T-cell (primary cell): ENCODE measurements around the gene CETN3. TPM values are rescaled to one million over a fixed set of nuclear protein-coding genes. Genes with fewer than 3 reads are reported as not detected.

Experiments used
- ATAC-seq, 4 experiments: fragments of 200-7000 bp in 3 of 4; fragments of 150-1000 bp in 1 of 4; cut with Tn5 transposase; replicated peaks in 1 of 4; 1 replicate in 3 of 4; 2 replicates in 1 of 4; pipeline ENCODE4 v1.10.0; 2021; ENCODE audit warnings: moderate library complexity in 3 of 4, mild to moderate bottlenecking in 2 of 4, moderate number of reproducible peaks in 1 of 4
- CTCF ChIA-PET, 2 donors: fragments of 300-600 bp; sonication (Branson Sonifier 250); formaldehyde crosslinking; loops; one replicate each; lab custom pipeline; 2022; ENCODE audit warnings: antibody characterized with exemption in 2 of 2; lab: Charles Lee
- POLR2A ChIA-PET, 2 donors: fragments of 300-600 bp; sonication (Branson Sonifier 250); formaldehyde crosslinking; loops; one replicate each; lab custom pipeline; 2022; ENCODE audit warnings: antibody characterized with exemption in 2 of 2; lab: Charles Lee
- DNase-seq, 35 experiments: peaks; one replicate each; pipeline versions ENCODE4 v3.0.0 to v3.0.0-alpha.2; 2013 to 2023
- H3K27ac ChIP-seq: one replicate; pipeline ENCODE4 v1.5.1; 2013; ENCODE audit warnings: low read length
- H3K27me3 ChIP-seq, 2 experiments: replicated peaks in 1 of 2; 1 replicate in 1 of 2; 2 replicates in 1 of 2; pipeline versions ENCODE4 v1.6.1 to v1.7.0; 2013; ENCODE audit warnings: low read length in 1 of 2, mixed read lengths in 1 of 2; ENCODE audit not compliant: control insufficient read depth in 2 of 2, insufficient read depth in 2 of 2; ENCODE audit errors: extremely low read depth in 1 of 2
- H3K36me3 ChIP-seq, 2 donors: 1 replicate in 1 of 2; 2 replicates in 1 of 2; pipeline versions ENCODE4 v1.6.1 to v1.7.0; 2013; ENCODE audit warnings: low read length in 1 of 2; ENCODE audit not compliant: control insufficient read depth in 2 of 2, insufficient read depth in 1 of 2; ENCODE audit errors: extremely low read depth in 1 of 2
- H3K4me1 ChIP-seq, 2 experiments: 1 replicate in 1 of 2; 2 replicates in 1 of 2; pipeline versions ENCODE4 v1.6.1 to v1.7.0; 2013; ENCODE audit warnings: low read length in 2 of 2, mixed read lengths in 1 of 2; ENCODE audit not compliant: insufficient read depth in 2 of 2, control insufficient read depth in 1 of 2; ENCODE audit errors: extremely low read depth in 1 of 2
- H3K4me3 ChIP-seq, 2 donors: 1 replicate in 1 of 2; 2 replicates in 1 of 2; pipeline versions ENCODE4 v1.5.1 to v1.7.0; 2013; ENCODE audit warnings: mild to moderate bottlenecking in 2 of 2, low read length in 1 of 2, moderate library complexity in 1 of 2; ENCODE audit not compliant: control insufficient read depth in 1 of 2; ENCODE audit errors: extremely low read depth in 1 of 2
- H3K9me3 ChIP-seq: 2 replicates; pipeline ENCODE4 v1.7.0; 2013
- H3K27ac Mint-ChIP-seq, 2 donors: one replicate each; pipeline ENCODE4 v1.8.0; 2020 to 2021; ENCODE audit warnings: mild to moderate bottlenecking in 2 of 2, mixed read lengths in 2 of 2
- H3K27me3 Mint-ChIP-seq, 2 donors: one replicate each; pipeline ENCODE4 v1.8.0; 2021 to 2022; ENCODE audit warnings: mixed read lengths in 2 of 2
- H3K36me3 Mint-ChIP-seq: one replicate; pipeline ENCODE4 v1.8.0; 2021; ENCODE audit warnings: mixed read lengths
- H3K4me1 Mint-ChIP-seq, 3 donors: one replicate each; pipeline ENCODE4 v1.8.0; 2020 to 2022; ENCODE audit warnings: mixed read lengths in 3 of 3, mild to moderate bottlenecking in 1 of 3
- H3K4me3 Mint-ChIP-seq, 3 donors: one replicate each; pipeline ENCODE4 v1.8.0; 2020 to 2022; ENCODE audit warnings: mild to moderate bottlenecking in 3 of 3, mixed read lengths in 3 of 3, moderate library complexity in 3 of 3
- H3K9me3 Mint-ChIP-seq, 3 donors: one replicate each; pipeline ENCODE4 v1.8.0; 2020 to 2022; ENCODE audit warnings: mixed read lengths in 3 of 3
- WGBS: methylation state at CpG from one replicate; pipeline ENCODE4 v1.1.5; 2013; ENCODE audit warnings: missing lambda C conversion rate; ENCODE audit not compliant: insufficient coverage; 5-methylcytosine and 5-hydroxymethylcytosine counted together
- total RNA-seq, 35 experiments: library from RNA in 6 of 35; stranded (reverse) in 6 of 35; fragments of 120-200 nt in 1 of 35; gene quantifications; one replicate each; pipeline versions ENCODE4 v1.2.1 to v1.2.4 and lab custom pipeline; 2013 to 2026

The CETN3 gene
- total RNA-seq, 5 donors from 2014 or later (not counting 1 experiment from before 2014, with no cell fraction given) = 6.9 to 17.6 (median 15.8) TPM

DNA sequence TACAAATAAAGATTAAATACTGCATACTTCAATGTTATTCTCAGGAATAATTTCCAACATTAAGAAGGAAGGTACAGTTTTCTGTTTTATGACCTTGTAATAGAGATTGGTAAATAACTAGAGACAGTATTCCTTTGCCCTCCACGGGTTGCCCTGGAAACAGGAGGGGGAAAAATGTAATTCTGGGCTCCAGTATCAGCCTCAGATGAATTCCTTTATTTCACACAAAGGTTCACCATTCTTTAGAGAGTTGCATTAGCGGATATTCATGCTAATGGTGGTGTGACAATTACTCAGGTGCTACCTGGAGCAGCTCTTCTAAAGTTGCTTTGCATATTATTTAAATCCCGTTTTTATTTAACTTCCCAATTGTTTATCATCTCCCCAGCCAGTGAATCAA is 42.6 kb downstream of the CETN3 start:
- Histone ChIP-seq H3K4me1 (no peaks in the 10 kb centered on the region), H3K9me3 (no peaks in the 10 kb centered on the region), H3K36me3 (no peaks in the 10 kb centered on the region), H3K4me3 (no peak overlapping the region), H3K27me3 (peaks cover 0 to 10% of the 10 kb centered on the region in 2 experiments), H3K27ac (no peak overlapping the region)
- no CpG with 5 or more reads among the region's 3 CpGs for WGBS
- DNase-seq (no peak), ATAC-seq (no peak)
- ChIA-PET CTCF (no interaction called here), POLR2A (no interaction called here)
- Mint-ChIP-seq H3K4me3 (no peak overlapping the region), H3K4me1 (no peaks in the 10 kb centered on the region), H3K27ac (no peak overlapping the region), H3K27me3 (peaks cover 22 to 32% of the 10 kb centered on the region in 2 donors), H3K36me3 (no peaks in the 10 kb centered on the region), H3K9me3 (peaks cover 5 to 9% (median 9%) of the 10 kb centered on the region in 3 donors)

DNA sequence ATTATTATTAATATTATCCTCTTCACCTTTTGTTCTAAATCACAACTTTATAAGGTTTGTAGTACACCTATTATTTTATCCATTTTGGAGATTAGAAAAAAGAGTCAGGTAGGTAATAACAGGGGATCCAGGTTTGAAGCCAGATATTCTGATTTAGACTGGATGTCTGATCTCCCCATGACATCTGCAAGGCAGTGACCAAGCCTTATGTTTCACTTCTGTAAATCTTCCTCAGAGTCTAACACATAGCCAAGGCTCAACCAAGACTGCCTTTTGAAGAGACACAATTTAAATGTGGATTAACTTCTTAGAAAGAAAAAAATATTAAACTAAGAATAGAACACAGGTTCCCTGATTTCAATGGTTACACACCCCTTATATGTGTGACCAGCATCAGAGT is 44.2 kb downstream of the CETN3 start:
- no peak overlapping the region for H3K4me3 Mint-ChIP-seq
- no peaks in the 10 kb centered on the region for H3K36me3 Mint-ChIP-seq
- DNase-seq = no peak
- no peak overlapping the region for H3K27ac Mint-ChIP-seq
- no peaks in the 10 kb centered on the region for H3K36me3 ChIP-seq
- H3K4me1 Mint-ChIP-seq = no peaks in the 10 kb centered on the region
- ATAC-seq = no peak
- H3K9me3 Mint-ChIP-seq = peaks cover 0 to 3% (median 2%) of the 10 kb centered on the region in 3 donors
- no peaks in the 10 kb centered on the region for H3K4me1 ChIP-seq
- ChIA-PET CTCF (interaction anchor here in 1 of 2 donors (0.7 kb wide), 1 partner anchor 20 kb away, joined by 5 read pairs; no protein-coding TSS in a partner anchor), POLR2A (interaction anchor here in 1 of 2 donors (0.6 kb wide), 1 partner anchor 643 kb away, joined by 4 read pairs; no protein-coding TSS in a partner anchor)
- H3K4me3 ChIP-seq = no peak overlapping the region
- no peaks in the 10 kb centered on the region for H3K9me3 ChIP-seq
- peaks cover 0 to 4% of the 10 kb centered on the region in 2 experiments for H3K27me3 ChIP-seq
- H3K27me3 Mint-ChIP-seq = peaks cover 23 to 27% of the 10 kb centered on the region in 2 donors
- H3K27ac ChIP-seq = no peak overlapping the region

DNA sequence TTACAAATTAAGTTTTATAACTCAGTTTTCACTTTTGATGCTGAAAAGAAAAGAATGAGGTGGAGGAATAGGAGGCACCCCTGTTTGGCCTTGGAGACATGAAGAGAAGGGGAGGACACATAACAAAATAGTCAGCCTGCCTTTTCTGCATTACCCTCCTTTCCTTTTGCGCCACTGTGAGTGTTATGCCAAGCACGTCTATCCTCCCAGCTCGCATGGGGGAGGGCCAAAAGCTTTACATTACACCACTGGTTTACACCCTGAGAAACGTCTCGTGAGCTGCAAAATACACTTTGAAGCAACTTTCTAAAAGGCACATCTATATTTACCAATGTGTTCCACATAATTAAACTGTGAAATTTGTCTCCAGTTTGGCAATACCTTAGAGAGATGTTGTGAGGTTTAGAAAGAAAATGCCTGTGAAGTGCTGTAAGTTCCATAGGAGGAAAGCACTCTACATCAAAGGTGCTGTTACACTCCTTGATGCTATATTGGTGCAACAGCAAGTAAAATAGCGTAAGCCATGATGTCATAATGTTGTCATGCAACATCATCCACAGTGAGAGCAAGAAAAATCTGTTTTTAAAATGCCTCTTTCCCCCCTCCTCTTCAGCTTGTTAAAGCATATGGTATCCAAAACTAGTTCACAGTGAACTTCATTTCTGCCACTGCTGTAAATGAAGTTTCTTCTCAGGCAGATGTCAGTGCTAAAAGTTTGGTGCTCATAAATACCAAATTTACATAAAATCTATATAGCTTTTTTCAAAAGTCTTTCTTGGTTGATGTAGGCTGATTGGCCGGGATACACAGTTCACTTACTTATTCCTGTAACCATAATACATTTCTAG is 50.3 kb downstream of the CETN3 start:
- CTCF ChIA-PET = no interaction called here
- H3K36me3 Mint-ChIP-seq = no peaks in the 10 kb centered on the region

DNA sequence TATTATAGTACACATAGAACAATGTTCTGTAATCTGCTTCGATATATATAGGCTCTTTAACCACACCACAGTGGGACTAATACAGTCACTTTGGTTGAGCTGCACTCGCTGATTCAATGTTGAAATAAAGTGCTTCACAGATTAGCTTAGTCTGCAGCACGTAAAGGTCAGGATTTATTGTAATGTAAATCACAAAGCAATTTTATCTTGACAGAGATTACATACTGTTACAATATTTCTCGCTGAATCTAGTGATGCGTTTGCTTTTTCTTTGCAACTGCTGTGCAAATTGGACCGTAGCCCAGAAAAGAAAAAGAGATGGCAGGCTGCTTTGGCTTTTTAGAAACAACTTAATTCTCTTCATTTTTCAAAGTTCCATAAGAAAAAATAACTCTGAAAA is 52.9 kb downstream of the CETN3 start:
- H3K4me1 ChIP-seq = no peaks in the 10 kb centered on the region
- H3K27ac ChIP-seq = no peak overlapping the region
- DNase-seq (no peak), ATAC-seq (no peak)
- H3K36me3 Mint-ChIP-seq = no peaks in the 10 kb centered on the region
- no peak overlapping the region for H3K4me3 Mint-ChIP-seq
- H3K27me3 Mint-ChIP-seq = peaks cover 7 to 18% of the 10 kb centered on the region in 2 donors
- peaks cover 0 to 4% (median 0%) of the 10 kb centered on the region in 3 donors for H3K9me3 Mint-ChIP-seq
- 100% methylated on average over 1 of the region's 6 CpGs for whole genome bisulfite sequencing
- H3K4me1 Mint-ChIP-seq = no peaks in the 10 kb centered on the region
- no peak overlapping the region for H3K27ac Mint-ChIP-seq
- CTCF ChIA-PET = no interaction called here
- H3K27me3 ChIP-seq = no peaks in the 10 kb centered on the region
- H3K4me3 ChIP-seq = no peak overlapping the region
- POLR2A ChIA-PET = no interaction called here
- no peaks in the 10 kb centered on the region for H3K36me3 ChIP-seq
- no peaks in the 10 kb centered on the region for H3K9me3 ChIP-seq

More for the DNA sequence above, 50.3 kb downstream of the CETN3 start:
- H3K4me3 ChIP-seq = no peak overlapping the region
- Mint-ChIP-seq H3K4me3 (no peak overlapping the region), H3K4me1 (no peaks in the 10 kb centered on the region), H3K9me3 (peaks cover 0 to 4% (median 0%) of the 10 kb centered on the region in 3 donors), H3K27ac (no peak overlapping the region), H3K27me3 (peaks cover 14 to 27% of the 10 kb centered on the region in 2 donors)
- no peaks in the 10 kb centered on the region for H3K36me3 ChIP-seq
- DNase-seq (no peak), ATAC-seq (no peak)
- H3K27ac ChIP-seq = no peak overlapping the region
- POLR2A ChIA-PET = no interaction called here
- WGBS = 75% methylated on average over 4 of the region's 7 CpGs
- H3K27me3 ChIP-seq = no peaks in the 10 kb centered on the region
- H3K4me1 ChIP-seq = no peaks in the 10 kb centered on the region
- H3K9me3 ChIP-seq = no peaks in the 10 kb centered on the region

DNA sequence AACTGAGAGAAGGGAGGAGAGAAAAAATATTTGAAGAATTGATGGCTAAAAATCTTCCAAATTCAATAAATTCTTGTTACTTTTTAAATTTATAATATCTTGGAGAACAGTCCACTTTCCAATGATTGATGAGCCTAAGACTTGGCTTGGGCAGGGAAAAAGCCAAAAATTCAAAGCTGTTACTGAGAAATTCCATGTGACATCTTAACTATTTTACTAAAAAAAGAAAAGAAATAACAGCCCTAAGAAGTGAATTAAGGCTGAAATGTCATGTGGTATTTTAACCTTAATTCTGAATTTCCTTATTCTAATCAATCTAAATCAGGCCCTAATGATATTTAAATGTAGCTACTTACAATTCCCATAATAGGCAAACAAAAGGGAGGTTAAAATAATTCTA is 53.4 kb downstream of the CETN3 start:
- Mint-ChIP-seq H3K4me3 (no peak overlapping the region), H3K27ac (no peak overlapping the region), H3K36me3 (no peaks in the 10 kb centered on the region), H3K27me3 (peaks cover 6 to 20% of the 10 kb centered on the region in 2 donors), H3K9me3 (peaks cover 0 to 4% (median 0%) of the 10 kb centered on the region in 3 donors), H3K4me1 (no peaks in the 10 kb centered on the region)
- CTCF ChIA-PET = no interaction called here
- no peaks in the 10 kb centered on the region for H3K4me1 ChIP-seq
- no peak overlapping the region for H3K27ac ChIP-seq
- no peaks in the 10 kb centered on the region for H3K27me3 ChIP-seq
- ATAC-seq (no peak), DNase-seq (no peak)
- no peaks in the 10 kb centered on the region for H3K9me3 ChIP-seq
- POLR2A ChIA-PET = interaction anchor here in 1 of 2 donors (0.6 kb wide), 1 partner anchor 612 kb away, joined by 3 read pairs; no protein-coding TSS in a partner anchor
- no peak overlapping the region for H3K4me3 ChIP-seq
- no peaks in the 10 kb centered on the region for H3K36me3 ChIP-seq

DNA sequence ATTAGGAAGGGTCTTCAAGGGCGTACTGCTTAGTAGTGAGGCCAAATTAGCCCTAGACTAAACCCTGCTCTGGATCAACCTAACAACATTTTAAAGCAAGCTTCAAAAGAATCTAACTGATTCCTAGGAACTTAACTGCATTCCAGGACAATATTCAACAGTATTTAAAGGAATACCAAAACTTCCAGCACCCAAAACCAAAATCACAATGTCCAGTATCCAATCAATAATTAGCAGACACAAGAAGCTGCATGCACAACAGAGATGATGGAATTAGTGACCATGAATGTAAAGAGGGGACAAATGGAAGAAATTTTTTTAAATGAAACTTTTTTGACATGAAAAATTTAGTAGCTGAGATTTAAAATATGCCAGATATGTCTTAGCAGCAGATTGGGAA is 53.9 kb downstream of the CETN3 start:
- ChIA-PET CTCF (no interaction called here), POLR2A (interaction anchor here in 1 of 2 donors (0.6 kb wide), 1 partner anchor 613 kb away, joined by 3 read pairs; no protein-coding TSS in a partner anchor)
- no peak for ATAC-seq
- WGBS = 67% methylated on average over 1 of the region's 1 CpG
- Histone ChIP-seq H3K4me1 (no peaks in the 10 kb centered on the region), H3K9me3 (no peaks in the 10 kb centered on the region), H3K4me3 (no peak overlapping the region), H3K27me3 (no peaks in the 10 kb centered on the region), H3K36me3 (no peaks in the 10 kb centered on the region), H3K27ac (no peak overlapping the region)
- Mint-ChIP-seq H3K9me3 (peaks cover 0 to 4% (median 0%) of the 10 kb centered on the region in 3 donors), H3K27ac (no peak overlapping the region), H3K4me3 (no peak overlapping the region), H3K27me3 (peaks cover 3 to 19% of the 10 kb centered on the region in 2 donors), H3K36me3 (no peaks in the 10 kb centered on the region), H3K4me1 (no peaks in the 10 kb centered on the region)
- DNase-seq = no peak
